GM21717 (cell line): ENCODE results near the gene RALGPS2.

Experiments used
- ATAC-seq: cut with Tn5 transposase; IDR thresholded peaks from one replicate; pipeline ENCODE4 v1.9.1; 2021; ENCODE audit warnings: mild to moderate bottlenecking, moderate library complexity; ENCODE audit not compliant: unreplicated experiment

RALGPS2 gene

GRCh38 chr1:178857126-178857525 lies 132.1 kb downstream of the RALGPS2 start:
- ATAC-seq = no peak

GRCh38 chr1:178862416-178862815 lies 137.4 kb downstream of the RALGPS2 start:
- no peak for ATAC-seq

- no peak for ATAC-seq
Observed at GRCh38 chr1:178862864-178863263, 137.8 kb downstream of the RALGPS2 start.

GRCh38 chr1:178864326-178864725 lies 139.3 kb downstream of the RALGPS2 start:
- ATAC-seq = no peak

- ATAC-seq = no peak
Observed at GRCh38 chr1:178867670-178868069, 142.6 kb downstream of the RALGPS2 start.

- ATAC-seq = no peak
Observed at GRCh38 chr1:178868706-178869105, 143.7 kb downstream of the RALGPS2 start.

- no peak for ATAC-seq
Observed at GRCh38 chr1:178869119-178869697, 144.2 kb downstream of the RALGPS2 start.

- ATAC-seq = no peak
Observed at GRCh38 chr1:178870221-178870620, 145.2 kb downstream of the RALGPS2 start.

- no peak for ATAC-seq
Observed at GRCh38 chr1:178870944-178871343, 145.9 kb downstream of the RALGPS2 start, which contains the start of gene ANGPTL1. Gene ANGPTL1, minus strand, starts transcription at chr1:178871077. Its CDS starts 5,301 bp downstream, at chr1:178865776.

GRCh38 chr1:178871551-178872320 lies 146.7 kb downstream of the RALGPS2 start:
- ATAC-seq = no peak

- ATAC-seq = no peak
Observed at GRCh38 chr1:178874966-178875365, 149.9 kb downstream of the RALGPS2 start.

- ATAC-seq = no peak
Observed at GRCh38 chr1:178875936-178876335, 150.9 kb downstream of the RALGPS2 start.

GRCh38 chr1:178877896-178878295 lies 152.9 kb downstream of the RALGPS2 start:
- ATAC-seq = no peak

GRCh38 chr1:178881950-178882349 lies 156.9 kb downstream of the RALGPS2 start:
- ATAC-seq = no peak

- no peak for ATAC-seq
Observed at GRCh38 chr1:178885869-178886268, 160.8 kb downstream of the RALGPS2 start.

- ATAC-seq = no peak
Observed at GRCh38 chr1:178886551-178886950, 161.5 kb downstream of the RALGPS2 start.

- no peak for ATAC-seq
Observed at GRCh38 chr1:178895928-178896327, 170.9 kb downstream of the RALGPS2 start.

- ATAC-seq = no peak
Observed at GRCh38 chr1:178898401-178898800, 173.4 kb downstream of the RALGPS2 start.

GRCh38 chr1:178899402-178899801 lies 174.4 kb downstream of the RALGPS2 start:
- ATAC-seq = no peak

- no peak for ATAC-seq
Observed at GRCh38 chr1:178901482-178902125, 176.6 kb downstream of the RALGPS2 start.

- no peak for ATAC-seq
Observed at GRCh38 chr1:178908358-178908757, 183.3 kb downstream of the RALGPS2 start.

- ATAC-seq = no peak
Observed at GRCh38 chr1:178910023-178910422, 185.0 kb downstream of the RALGPS2 start.
